ENCODE data around the gene COL4A2.
A peak's percentile ranks its signal among the peaks of the same experiment; 100 is the strongest.

Gene COL4A2

DNA sequence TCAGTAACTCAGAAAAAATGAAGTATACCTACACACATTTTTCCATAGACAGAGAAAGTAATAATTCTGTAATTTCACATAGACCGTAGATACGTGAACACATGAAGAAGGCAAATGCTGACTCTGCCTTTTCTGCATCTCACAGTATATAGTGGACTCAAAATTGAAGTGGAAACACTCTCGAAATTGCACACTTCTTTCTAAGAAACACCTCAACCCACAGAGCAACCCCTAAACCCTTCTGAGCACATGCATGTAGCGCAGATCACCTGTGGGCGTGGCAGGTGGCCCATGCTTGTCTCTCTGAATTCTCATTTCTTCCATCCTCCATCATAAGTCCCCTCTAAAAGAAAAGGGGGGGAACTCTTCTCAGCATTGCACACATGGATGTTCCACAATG lies 34.9 kb upstream of the COL4A2 start:
- no peak for DNase-seq (ENCODE audit: low spot score)
- no peak overlapping the region for H3K4me3 ChIP-seq
- TF ChIP-seq, protein P1, sequence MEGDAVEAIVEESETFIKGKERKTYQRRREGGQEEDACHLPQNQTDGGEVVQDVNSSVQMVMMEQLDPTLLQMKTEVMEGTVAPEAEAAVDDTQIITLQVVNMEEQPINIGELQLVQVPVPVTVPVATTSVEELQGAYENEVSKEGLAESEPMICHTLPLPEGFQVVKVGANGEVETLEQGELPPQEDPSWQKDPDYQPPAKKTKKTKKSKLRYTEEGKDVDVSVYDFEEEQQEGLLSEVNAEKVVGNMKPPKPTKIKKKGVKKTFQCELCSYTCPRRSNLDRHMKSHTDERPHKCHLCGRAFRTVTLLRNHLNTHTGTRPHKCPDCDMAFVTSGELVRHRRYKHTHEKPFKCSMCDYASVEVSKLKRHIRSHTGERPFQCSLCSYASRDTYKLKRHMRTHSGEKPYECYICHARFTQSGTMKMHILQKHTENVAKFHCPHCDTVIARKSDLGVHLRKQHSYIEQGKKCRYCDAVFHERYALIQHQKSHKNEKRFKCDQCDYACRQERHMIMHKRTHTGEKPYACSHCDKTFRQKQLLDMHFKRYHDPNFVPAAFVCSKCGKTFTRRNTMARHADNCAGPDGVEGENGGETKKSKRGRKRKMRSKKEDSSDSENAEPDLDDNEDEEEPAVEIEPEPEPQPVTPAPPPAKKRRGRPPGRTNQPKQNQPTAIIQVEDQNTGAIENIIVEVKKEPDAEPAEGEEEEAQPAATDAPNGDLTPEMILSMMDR (IDR thresholded peaks at IDR 0.05) = no peak
- peak overlapping the region in 1 of 2 donors; percentile 49 for H3K27ac ChIP-seq

DNA sequence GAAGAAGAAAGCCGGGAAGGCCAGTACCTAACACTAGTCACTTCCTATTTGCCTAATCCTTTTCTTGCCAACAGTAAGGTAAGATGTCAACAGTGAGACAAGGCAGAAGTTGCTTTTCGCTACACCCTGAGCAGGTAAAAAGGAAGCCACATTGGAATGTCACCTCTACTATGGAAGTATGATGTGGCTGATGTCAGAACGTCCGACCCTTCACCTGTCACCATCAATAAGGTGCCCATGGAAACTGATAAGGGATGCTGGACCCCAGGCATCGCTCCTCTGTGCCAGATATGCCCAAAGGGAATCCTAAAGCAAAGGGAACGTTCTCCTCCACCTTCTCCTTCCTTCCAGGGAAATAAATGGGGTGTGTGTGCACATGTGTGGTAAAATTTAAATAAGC lies 34.4 kb upstream of the COL4A2 start:
- no peak for DNase-seq (ENCODE audit: low spot score)
- TF ChIP-seq, protein P1 (IDR thresholded peaks at IDR 0.05) = no peak
- peak overlapping the region in 1 of 2 donors; percentile 49 for H3K27ac ChIP-seq
- no peak overlapping the region for H3K4me3 ChIP-seq

DNA sequence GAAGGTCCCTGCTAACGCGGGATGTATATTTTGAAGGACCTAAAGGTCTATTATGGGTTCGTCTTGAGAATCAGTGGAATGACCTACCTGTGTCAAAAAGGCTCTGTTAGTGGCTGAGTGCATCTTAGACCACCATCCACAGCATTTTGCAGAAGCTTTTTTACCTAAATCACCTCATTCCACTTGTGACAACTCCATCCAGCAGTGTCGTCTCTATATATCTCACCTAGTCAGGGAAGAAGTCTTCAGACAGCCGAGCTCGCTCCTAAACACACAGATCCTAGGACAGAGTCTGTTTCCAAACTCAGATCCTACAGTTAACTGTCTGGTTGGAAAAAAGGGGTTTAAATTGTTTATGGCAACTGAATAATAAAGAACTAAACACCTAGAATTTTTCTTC lies 33.8 kb upstream of the COL4A2 start:
- TF ChIP-seq, protein P1 (IDR thresholded peaks at IDR 0.05) = no peak
- no peak overlapping the region for H3K4me3 ChIP-seq
- peak overlapping the region in 1 of 2 donors; percentile 49 for H3K27ac ChIP-seq
- DNase-seq (ENCODE audit: low spot score) = no peak

DNA sequence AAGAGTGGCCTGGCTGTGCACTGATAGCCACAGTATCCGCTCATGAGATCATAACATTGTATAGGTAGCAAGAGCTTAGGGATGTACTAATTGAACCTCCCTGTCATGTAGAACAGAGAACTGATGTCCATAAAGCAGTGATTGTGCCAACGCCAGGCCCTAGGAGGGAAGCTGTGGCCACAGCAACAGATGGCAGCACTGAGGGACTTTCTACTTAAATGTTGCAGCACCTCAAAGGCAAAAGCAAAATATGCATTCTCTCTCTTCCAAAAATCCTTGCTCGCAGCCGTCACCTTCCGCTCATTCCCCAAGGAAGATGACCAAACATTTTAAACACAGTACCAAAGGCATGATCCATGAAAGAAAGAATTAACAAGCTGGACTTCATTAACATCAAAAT lies 32.4 kb upstream of the COL4A2 start:
- Histone ChIP-seq H3K27ac (peak overlapping the region; percentile 6 to 71), H3K4me3 (peak overlapping the region; percentile 0)
- TF ChIP-seq, protein P1 (IDR thresholded peaks at IDR 0.05) = no peak
- no peak for DNase-seq (ENCODE audit: low spot score)

DNA sequence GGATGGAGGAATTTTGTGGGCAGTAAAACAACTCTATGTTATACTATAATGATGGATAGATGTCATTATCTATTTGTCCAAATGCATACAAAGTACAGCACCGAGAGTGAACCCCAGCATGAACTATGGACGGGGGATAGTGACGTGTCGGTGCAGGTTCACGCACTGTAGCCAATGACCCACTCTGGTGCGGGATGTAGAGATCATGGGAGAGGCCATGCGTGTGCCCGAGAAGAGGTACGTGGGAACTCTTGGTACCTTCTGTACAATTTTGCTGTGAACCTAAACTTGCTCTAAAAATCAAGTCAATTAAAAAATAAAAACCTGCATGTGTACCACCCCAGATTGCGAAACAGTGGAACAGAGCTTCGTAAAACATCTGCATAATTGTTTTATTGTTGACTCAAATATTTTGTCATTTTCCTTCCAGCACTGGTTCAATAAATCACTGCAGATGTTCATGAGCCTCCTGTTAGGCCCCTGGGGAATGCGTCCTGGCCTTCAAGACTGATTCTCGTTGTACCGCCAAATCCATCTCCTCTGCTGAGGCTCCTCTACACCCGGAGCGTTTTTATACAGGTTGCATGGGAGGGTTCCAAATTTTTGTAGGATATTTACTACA lies 31.0 kb upstream of the COL4A2 start:
- H3K4me3 ChIP-seq = peak overlapping the region; percentile 30
- H3K27ac ChIP-seq = peak overlapping the region; percentile 15 to 71
- no peak for DNase-seq (ENCODE audit: low spot score)
- TF ChIP-seq, protein P1 (IDR thresholded peaks at IDR 0.05) = no peak

DNA sequence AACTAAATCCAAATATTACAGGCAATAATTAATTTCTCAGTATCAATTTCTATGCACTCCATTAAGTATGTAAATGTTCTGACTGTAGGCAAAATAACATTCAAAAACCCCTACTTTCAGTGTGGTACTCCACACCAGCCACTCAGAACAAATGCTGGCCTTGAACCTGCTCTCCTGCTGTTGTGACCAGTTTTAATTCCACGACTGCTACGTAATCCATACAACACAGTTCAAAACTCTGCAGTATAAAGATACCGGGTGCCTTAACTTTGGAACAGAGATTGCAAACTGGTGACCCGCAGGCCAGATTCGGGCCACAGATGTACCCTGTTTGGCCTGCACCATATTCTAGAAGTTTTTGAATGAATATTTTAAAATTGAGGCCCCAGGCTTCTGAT lies 30.5 kb upstream of the COL4A2 start:
- H3K27ac ChIP-seq = peak overlapping the region in 1 of 2 donors; percentile 71
- TF ChIP-seq, protein P1 (IDR thresholded peaks at IDR 0.05) = no peak
- peak overlapping the region; percentile 30 for H3K4me3 ChIP-seq
- no peak for DNase-seq (ENCODE audit: low spot score)

DNA sequence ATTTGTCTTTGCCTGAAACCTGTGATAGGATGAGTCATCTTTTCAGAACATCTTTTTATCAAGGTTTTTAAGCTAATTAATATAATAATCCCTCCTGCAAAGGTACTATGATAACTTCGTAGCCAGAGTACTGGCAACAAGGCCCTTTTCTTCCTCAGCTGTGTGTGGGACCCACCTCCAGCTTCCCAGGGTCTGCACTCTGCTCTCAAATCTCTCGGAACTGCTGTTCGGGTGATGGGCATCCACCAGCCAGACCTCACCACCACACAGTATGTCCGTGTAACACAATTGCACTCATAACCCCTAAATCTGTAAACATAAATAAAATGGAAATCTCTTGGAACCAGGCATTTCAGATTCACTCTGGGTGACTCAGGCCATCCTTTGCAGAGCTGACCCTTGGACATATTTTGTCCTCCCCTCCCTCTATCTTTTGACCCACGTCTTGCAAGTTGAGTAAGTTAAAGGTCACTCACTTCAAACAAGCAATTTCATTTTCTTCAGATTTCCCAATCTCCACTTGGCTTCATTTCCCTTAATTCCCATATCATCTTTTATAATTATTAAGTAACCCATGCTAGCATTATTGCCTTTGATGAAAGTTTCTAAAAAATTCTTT lies 29.6 kb upstream of the COL4A2 start:
- H3K27ac ChIP-seq = peak overlapping the region; percentile 43 to 71
- no peak for DNase-seq (ENCODE audit: low spot score)
- H3K4me3 ChIP-seq = no peak overlapping the region
- TF ChIP-seq, protein P1 (IDR thresholded peaks at IDR 0.05) = no peak

Measured in coronary artery (tissue), 2 donors.